Suprapubic skin (tissue), 4 donors: ENCODE measurements around the gene SDC4.

Experiments used
- EP300 ChIP-seq: sonication (generic); formaldehyde crosslinking; IDR thresholded peaks from one replicate; pipeline ENCODE4 v1.6.1; 2017; ENCODE audit warnings: antibody characterized with exemption
- POLR2AphosphoS5 ChIP-seq, 3 donors: sonication (generic); formaldehyde crosslinking; IDR thresholded peaks; one replicate each; pipeline ENCODE4 v1.6.1; 2017; ENCODE audit warnings: antibody characterized with exemption in 3 of 3
- TF ChIP-seq, protein P1 (sequence below), 2 donors: fragments of 200-600 bp in 1 of 2; fragments of 450-650 bp in 1 of 2; sonication (generic) in 1 of 2; IDR thresholded peaks; one replicate each; pipeline ENCODE4 v1.5.1; 2016 to 2019; ENCODE audit warnings: antibody characterized with exemption in 2 of 2, mild to moderate bottlenecking in 1 of 2, moderate library complexity in 1 of 2

DNA sequence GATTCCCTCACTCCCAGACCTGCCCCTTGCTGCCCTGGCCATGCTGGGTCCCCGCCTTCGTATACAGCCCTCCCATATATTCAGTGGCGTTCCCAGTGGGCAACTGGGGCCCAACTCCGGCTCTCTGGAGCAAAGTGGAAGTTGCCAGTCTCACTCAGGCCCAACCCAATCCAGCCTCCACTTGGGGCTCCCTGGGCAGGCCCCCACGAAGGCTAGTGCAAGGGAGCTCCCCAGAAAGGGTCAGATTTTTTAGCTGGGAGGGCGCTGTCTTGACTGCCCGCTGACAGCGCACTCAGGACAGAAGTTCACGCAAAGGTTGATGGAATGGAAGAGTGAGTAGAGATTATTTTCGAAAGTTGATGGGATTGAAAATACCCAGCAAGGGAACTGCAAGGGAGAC is 24.0 kb upstream of the SDC4 start:
- TF ChIP-seq POLR2AphosphoS5 (IDR thresholded peaks at IDR 0.05) (no peak), EP300 (no peak)
- TF ChIP-seq, protein P1, sequence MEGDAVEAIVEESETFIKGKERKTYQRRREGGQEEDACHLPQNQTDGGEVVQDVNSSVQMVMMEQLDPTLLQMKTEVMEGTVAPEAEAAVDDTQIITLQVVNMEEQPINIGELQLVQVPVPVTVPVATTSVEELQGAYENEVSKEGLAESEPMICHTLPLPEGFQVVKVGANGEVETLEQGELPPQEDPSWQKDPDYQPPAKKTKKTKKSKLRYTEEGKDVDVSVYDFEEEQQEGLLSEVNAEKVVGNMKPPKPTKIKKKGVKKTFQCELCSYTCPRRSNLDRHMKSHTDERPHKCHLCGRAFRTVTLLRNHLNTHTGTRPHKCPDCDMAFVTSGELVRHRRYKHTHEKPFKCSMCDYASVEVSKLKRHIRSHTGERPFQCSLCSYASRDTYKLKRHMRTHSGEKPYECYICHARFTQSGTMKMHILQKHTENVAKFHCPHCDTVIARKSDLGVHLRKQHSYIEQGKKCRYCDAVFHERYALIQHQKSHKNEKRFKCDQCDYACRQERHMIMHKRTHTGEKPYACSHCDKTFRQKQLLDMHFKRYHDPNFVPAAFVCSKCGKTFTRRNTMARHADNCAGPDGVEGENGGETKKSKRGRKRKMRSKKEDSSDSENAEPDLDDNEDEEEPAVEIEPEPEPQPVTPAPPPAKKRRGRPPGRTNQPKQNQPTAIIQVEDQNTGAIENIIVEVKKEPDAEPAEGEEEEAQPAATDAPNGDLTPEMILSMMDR (IDR thresholded peaks at IDR 0.05) = no peak
